Measurements from ENCODE around the gene CACNB4.

CACNB4 gene

DNA sequence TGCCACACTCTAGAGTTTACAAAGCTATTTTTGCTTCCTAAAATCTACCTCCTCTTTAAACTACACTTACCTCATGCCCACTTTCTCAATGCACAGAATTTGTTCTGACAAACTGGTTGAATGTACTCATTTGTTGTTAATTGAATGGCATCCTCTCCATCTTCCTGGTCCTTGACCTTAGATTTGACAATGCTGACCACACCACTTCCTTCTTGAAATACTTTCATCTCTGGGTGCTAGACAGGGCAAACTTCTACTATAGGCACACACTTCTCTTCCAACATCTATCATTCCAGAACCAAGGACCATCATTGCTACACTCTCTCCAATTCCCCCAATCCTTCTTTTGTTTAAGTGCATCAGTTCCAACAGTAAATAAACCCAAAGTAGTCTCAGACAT, 292.9 kb downstream of the CACNB4 start:
- Histone ChIP-seq H3F3A (ENCODE audit: low read depth) (no peaks in the 10 kb centered on the region), H3K9me2 (replicated peaks; ENCODE audit: low read depth, low read length) (no peaks in the 10 kb centered on the region), H3K9ac (ENCODE audit: low read depth, low read length, poor library complexity, severe bottlenecking) (no peak overlapping the region), H3K4me2 (ENCODE audit: low read depth, low read length, poor library complexity, severe bottlenecking) (no peak overlapping the region), H3K79me2 (ENCODE audit: insufficient read depth, low read length) (no peaks in the 10 kb centered on the region), H3K4me3 (ENCODE audit: low read length, poor library complexity, severe bottlenecking) (no peak overlapping the region), H3K4me1 (ENCODE audit: insufficient read depth, low read length, poor library complexity, severe bottlenecking) (peaks cover 6% of the 10 kb centered on the region), H2AFZ (ENCODE audit: low read length) (no peak overlapping the region), H4K20me1 (ENCODE audit: insufficient read depth, low read length, poor library complexity, severe bottlenecking) (no peaks in the 10 kb centered on the region), H3K36me3 (ENCODE audit: insufficient read depth, low read length) (peaks cover 68% of the 10 kb centered on the region), H3K9me3 (ENCODE audit: insufficient read depth, low read depth, low read length) (no peaks in the 10 kb centered on the region), H3K27me3 (ENCODE audit: insufficient read depth, low read length, poor library complexity, severe bottlenecking) (no peaks in the 10 kb centered on the region)
- no peak for TF ChIP-seq EZH2phosphoT487 (IDR thresholded peaks at IDR 0.05; ENCODE audit: borderline replicate concordance)
- TF ChIP-seq, protein P1, sequence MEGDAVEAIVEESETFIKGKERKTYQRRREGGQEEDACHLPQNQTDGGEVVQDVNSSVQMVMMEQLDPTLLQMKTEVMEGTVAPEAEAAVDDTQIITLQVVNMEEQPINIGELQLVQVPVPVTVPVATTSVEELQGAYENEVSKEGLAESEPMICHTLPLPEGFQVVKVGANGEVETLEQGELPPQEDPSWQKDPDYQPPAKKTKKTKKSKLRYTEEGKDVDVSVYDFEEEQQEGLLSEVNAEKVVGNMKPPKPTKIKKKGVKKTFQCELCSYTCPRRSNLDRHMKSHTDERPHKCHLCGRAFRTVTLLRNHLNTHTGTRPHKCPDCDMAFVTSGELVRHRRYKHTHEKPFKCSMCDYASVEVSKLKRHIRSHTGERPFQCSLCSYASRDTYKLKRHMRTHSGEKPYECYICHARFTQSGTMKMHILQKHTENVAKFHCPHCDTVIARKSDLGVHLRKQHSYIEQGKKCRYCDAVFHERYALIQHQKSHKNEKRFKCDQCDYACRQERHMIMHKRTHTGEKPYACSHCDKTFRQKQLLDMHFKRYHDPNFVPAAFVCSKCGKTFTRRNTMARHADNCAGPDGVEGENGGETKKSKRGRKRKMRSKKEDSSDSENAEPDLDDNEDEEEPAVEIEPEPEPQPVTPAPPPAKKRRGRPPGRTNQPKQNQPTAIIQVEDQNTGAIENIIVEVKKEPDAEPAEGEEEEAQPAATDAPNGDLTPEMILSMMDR (conservative IDR thresholded peaks at IDR 0.05; ENCODE audit: low read length) = no peak

DNA sequence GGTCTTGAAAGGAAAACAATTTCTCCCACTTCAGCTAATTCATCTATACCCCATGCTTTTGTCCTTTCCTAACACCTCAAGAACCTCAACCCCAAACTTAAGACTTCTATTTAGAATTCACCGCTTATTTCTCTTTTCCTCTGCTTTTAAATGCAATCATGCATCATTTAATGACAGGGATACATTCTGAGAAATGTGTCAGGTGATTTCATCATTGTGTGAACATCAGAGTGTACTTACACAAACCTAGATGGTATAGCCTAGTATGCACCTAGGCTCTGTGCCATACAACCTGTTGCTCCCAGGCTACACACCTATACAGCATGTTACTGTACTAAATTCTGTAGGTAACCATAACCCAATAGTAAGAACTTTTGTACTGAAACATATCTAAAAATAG, 293.5 kb downstream of the CACNB4 start:
- no peaks in the 10 kb centered on the region for H4K20me1 ChIP-seq (ENCODE audit: insufficient read depth, low read length, poor library complexity, severe bottlenecking)
- peaks cover 6% of the 10 kb centered on the region for H3K4me1 ChIP-seq (ENCODE audit: insufficient read depth, low read length, poor library complexity, severe bottlenecking)
- H3K9me3 ChIP-seq (ENCODE audit: insufficient read depth, low read depth, low read length) = no peaks in the 10 kb centered on the region
- no peaks in the 10 kb centered on the region for H3K79me2 ChIP-seq (ENCODE audit: insufficient read depth, low read length)
- no peak overlapping the region for H3K4me3 ChIP-seq (ENCODE audit: low read length, poor library complexity, severe bottlenecking)
- H3K27me3 ChIP-seq (ENCODE audit: insufficient read depth, low read length, poor library complexity, severe bottlenecking) = no peaks in the 10 kb centered on the region
- no peaks in the 10 kb centered on the region for H3F3A ChIP-seq (ENCODE audit: low read depth)
- TF ChIP-seq, protein P1 (conservative IDR thresholded peaks at IDR 0.05; ENCODE audit: low read length) = no peak
- no peak overlapping the region for H3K4me2 ChIP-seq (ENCODE audit: low read depth, low read length, poor library complexity, severe bottlenecking)
- H3K9me2 ChIP-seq (replicated peaks; ENCODE audit: low read depth, low read length) = no peaks in the 10 kb centered on the region
- H3K36me3 ChIP-seq (ENCODE audit: insufficient read depth, low read length) = peaks cover 66% of the 10 kb centered on the region
- H2AFZ ChIP-seq (ENCODE audit: low read length) = no peak overlapping the region
- H3K9ac ChIP-seq (ENCODE audit: low read depth, low read length, poor library complexity, severe bottlenecking) = no peak overlapping the region

DNA sequence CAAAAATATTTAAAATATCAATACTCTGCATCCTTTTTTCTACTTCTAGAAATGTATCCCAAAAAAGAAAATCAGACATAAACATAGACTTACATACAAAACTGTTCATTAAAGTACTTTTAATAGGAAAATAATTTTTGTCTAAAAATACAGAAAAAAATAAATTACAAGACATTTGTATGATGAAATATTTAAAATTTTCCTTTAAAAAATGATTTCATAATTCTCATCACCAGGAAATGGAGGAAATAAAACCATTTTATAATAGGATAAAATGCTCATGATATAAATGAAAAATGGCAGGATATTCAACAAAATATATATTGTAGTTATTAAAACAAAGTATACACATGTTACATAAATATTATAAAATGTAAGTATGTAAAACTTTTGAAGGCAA, 295.0 kb downstream of the CACNB4 start:
- Histone ChIP-seq H3K9ac (ENCODE audit: low read depth, low read length, poor library complexity, severe bottlenecking) (no peak overlapping the region), H3K9me2 (replicated peaks; ENCODE audit: low read depth, low read length) (no peaks in the 10 kb centered on the region), H4K20me1 (ENCODE audit: insufficient read depth, low read length, poor library complexity, severe bottlenecking) (no peaks in the 10 kb centered on the region), H3K79me2 (ENCODE audit: insufficient read depth, low read length) (no peaks in the 10 kb centered on the region), H3K27me3 (ENCODE audit: insufficient read depth, low read length, poor library complexity, severe bottlenecking) (no peaks in the 10 kb centered on the region), H3K4me3 (ENCODE audit: low read length, poor library complexity, severe bottlenecking) (no peak overlapping the region), H3K9me3 (ENCODE audit: insufficient read depth, low read depth, low read length) (no peaks in the 10 kb centered on the region), H3K36me3 (ENCODE audit: insufficient read depth, low read length) (peaks cover 68% of the 10 kb centered on the region), H3K4me1 (ENCODE audit: insufficient read depth, low read length, poor library complexity, severe bottlenecking) (peaks cover 6% of the 10 kb centered on the region), H2AFZ (ENCODE audit: low read length) (no peak overlapping the region), H3K4me2 (ENCODE audit: low read depth, low read length, poor library complexity, severe bottlenecking) (no peak overlapping the region), H3F3A (ENCODE audit: low read depth) (no peaks in the 10 kb centered on the region)
- TF ChIP-seq EZH2phosphoT487 (IDR thresholded peaks at IDR 0.05; ENCODE audit: borderline replicate concordance) = no peak
- TF ChIP-seq, protein P1 (conservative IDR thresholded peaks at IDR 0.05; ENCODE audit: low read length) = no peak

Measured in Loucy (cell line).